ENCODE measurements around the gene MYLK.

MYLK gene

GRCh38 chr3:123593381-123593780, 290.8 kb downstream of the MYLK start:
- Histone ChIP-seq H3K9me3 (ENCODE audit: severe bottlenecking) (peaks cover 5% of the 10 kb centered on the region), H3K27ac (ENCODE audit: poor library complexity, severe bottlenecking) (no peak overlapping the region), H3K4me3 (ENCODE audit: severe bottlenecking) (no peak overlapping the region), H3K36me3 (ENCODE audit: low read depth) (peaks cover 30% of the 10 kb centered on the region), H3K4me1 (ENCODE audit: insufficient read depth, poor library complexity, severe bottlenecking) (peaks cover 12% of the 10 kb centered on the region), H3K27me3 (ENCODE audit: insufficient read depth, poor library complexity, severe bottlenecking) (no peaks in the 10 kb centered on the region)
- ATAC-seq (ENCODE audit: low read depth) (no peak), DNase-seq (ENCODE audit: low spot score) (no peak)
- no peak for TF ChIP-seq CTCF (IDR thresholded peaks at IDR 0.05; ENCODE audit: poor library complexity, severe bottlenecking)

GRCh38 chr3:123590685-123591450, 293.3 kb downstream of the MYLK start:
- Histone ChIP-seq H3K27ac (ENCODE audit: poor library complexity, severe bottlenecking) (no peak overlapping the region), H3K4me1 (ENCODE audit: insufficient read depth, poor library complexity, severe bottlenecking) (peaks cover 18% of the 10 kb centered on the region), H3K36me3 (ENCODE audit: low read depth) (peaks cover 39% of the 10 kb centered on the region), H3K27me3 (ENCODE audit: insufficient read depth, poor library complexity, severe bottlenecking) (no peaks in the 10 kb centered on the region), H3K4me3 (ENCODE audit: severe bottlenecking) (no peak overlapping the region), H3K9me3 (ENCODE audit: severe bottlenecking) (peaks cover 5% of the 10 kb centered on the region)
- ATAC-seq (ENCODE audit: low read depth) (no peak), DNase-seq (ENCODE audit: low spot score) (no peak)
- no peak for TF ChIP-seq CTCF (IDR thresholded peaks at IDR 0.05; ENCODE audit: poor library complexity, severe bottlenecking)

- DNase-seq (ENCODE audit: low spot score) (no peak), ATAC-seq (ENCODE audit: low read depth) (no peak)
- H3K9me3 ChIP-seq (ENCODE audit: severe bottlenecking): peaks cover 5% of the 10 kb centered on the region
- H3K4me1 ChIP-seq (ENCODE audit: insufficient read depth, poor library complexity, severe bottlenecking): peaks cover 27% of the 10 kb centered on the region
- no peak overlapping the region for H3K4me3 ChIP-seq (ENCODE audit: severe bottlenecking)
- no peaks in the 10 kb centered on the region for H3K27me3 ChIP-seq (ENCODE audit: insufficient read depth, poor library complexity, severe bottlenecking)
- H3K36me3 ChIP-seq (ENCODE audit: low read depth): peaks cover 35% of the 10 kb centered on the region
- no peak for TF ChIP-seq CTCF (IDR thresholded peaks at IDR 0.05; ENCODE audit: poor library complexity, severe bottlenecking)
- H3K27ac ChIP-seq (ENCODE audit: poor library complexity, severe bottlenecking): peak overlapping the region; percentile 89
Observed at GRCh38 chr3:123587401-123587800, 296.7 kb downstream of the MYLK start.

- H3K9me3 ChIP-seq (ENCODE audit: severe bottlenecking): peaks cover 5% of the 10 kb centered on the region
- no peak for TF ChIP-seq CTCF (IDR thresholded peaks at IDR 0.05; ENCODE audit: poor library complexity, severe bottlenecking)
Observed at GRCh38 chr3:123586968-123587367, 297.2 kb downstream of the MYLK start.

GRCh38 chr3:123586131-123586530, 298.0 kb downstream of the MYLK start:
- Histone ChIP-seq H3K27ac (ENCODE audit: poor library complexity, severe bottlenecking) (peak overlapping the region; percentile 89), H3K36me3 (ENCODE audit: low read depth) (peaks cover 42% of the 10 kb centered on the region), H3K9me3 (ENCODE audit: severe bottlenecking) (peaks cover 5% of the 10 kb centered on the region), H3K27me3 (ENCODE audit: insufficient read depth, poor library complexity, severe bottlenecking) (no peaks in the 10 kb centered on the region), H3K4me3 (ENCODE audit: severe bottlenecking) (peak overlapping the region; percentile 82), H3K4me1 (ENCODE audit: insufficient read depth, poor library complexity, severe bottlenecking) (peaks cover 33% of the 10 kb centered on the region)
- ATAC-seq (ENCODE audit: low read depth) (peak; percentile 42), DNase-seq (ENCODE audit: low spot score) (peak; percentile 65)
- TF ChIP-seq CTCF (IDR thresholded peaks at IDR 0.05; ENCODE audit: poor library complexity, severe bottlenecking): no peak

More at GRCh38 chr3:123586968-123587367, 297.2 kb downstream of the MYLK start:
- Histone ChIP-seq H3K27ac (ENCODE audit: poor library complexity, severe bottlenecking) (peak overlapping the region; percentile 89), H3K4me1 (ENCODE audit: insufficient read depth, poor library complexity, severe bottlenecking) (peaks cover 31% of the 10 kb centered on the region), H3K27me3 (ENCODE audit: insufficient read depth, poor library complexity, severe bottlenecking) (no peaks in the 10 kb centered on the region), H3K36me3 (ENCODE audit: low read depth) (peaks cover 38% of the 10 kb centered on the region), H3K4me3 (ENCODE audit: severe bottlenecking) (peak overlapping the region; percentile 82)
- DNase-seq (ENCODE audit: low spot score): no peak
- peak; percentile 38 for ATAC-seq (ENCODE audit: low read depth)

Data from RWPE2 (cell line).